HepG2 (cell line): ENCODE data around the gene ODC1. TPM values are rescaled to one million over a fixed set of nuclear protein-coding genes. Genes with fewer than 3 reads are reported as not detected.
A peak's percentile ranks its signal among the peaks of the same experiment; 100 is the strongest.

Experiments used
- CC2D1A ChIP-seq: sonication (generic); formaldehyde crosslinking; IDR thresholded peaks from 2 replicates; pipeline ENCODE4 v1.8.1; 2023; ENCODE audit warnings: mild to moderate bottlenecking, missing genetic modification reagents
- CENPX ChIP-seq: sonication (generic); formaldehyde crosslinking; IDR thresholded peaks from 2 replicates; pipeline ENCODE4 v1.9.0; 2021; ENCODE audit warnings: mild to moderate bottlenecking, missing genetic modification reagents, moderate library complexity
- GATA4 ChIP-seq: sonication (generic); IDR thresholded peaks from 2 replicates; pipeline ENCODE4 v1.6.1; 2016; ENCODE audit warnings: antibody characterized with exemption, low read depth, borderline replicate concordance
- HDAC1 ChIP-seq: sonication (generic); formaldehyde crosslinking; IDR thresholded peaks from 2 replicates; pipeline ENCODE4 v1.5.1; 2020; ENCODE audit warnings: mild to moderate bottlenecking, missing genetic modification reagents
- HNF4A ChIP-seq: sonication (generic); formaldehyde crosslinking; IDR thresholded peaks from 2 replicates; pipeline ENCODE4 v1.4.0; 2020; ENCODE audit warnings: missing genetic modification reagents
- HNF4G ChIP-seq, 2 experiments: sonication (generic) in 1 of 2; formaldehyde crosslinking in 1 of 2; IDR thresholded peaks; 2 replicates each; pipeline versions ENCODE4 v1.4.0 to v1.6.1; 2011 to 2020; ENCODE audit warnings: borderline replicate concordance in 2 of 2, low read depth in 2 of 2, mild to moderate bottlenecking in 2 of 2, low read length in 1 of 2, missing genetic modification reagents in 1 of 2, moderate library complexity in 1 of 2
- IRF9 ChIP-seq: sonication (generic); formaldehyde crosslinking; IDR thresholded peaks from 2 replicates; pipeline ENCODE4 v1.8.0; 2022; ENCODE audit warnings: missing genetic modification reagents, mild to moderate bottlenecking, borderline replicate concordance
- NFIB ChIP-seq: sonication (generic); formaldehyde crosslinking; IDR thresholded peaks from 2 replicates; pipeline ENCODE4 v1.9.0; 2021; ENCODE audit warnings: missing genetic modification reagents, mild to moderate bottlenecking, borderline replicate concordance
- PATZ1 ChIP-seq: sonication (generic); formaldehyde crosslinking; IDR thresholded peaks from 2 replicates; pipeline ENCODE4 v1.4.0; 2020; ENCODE audit warnings: missing genetic modification reagents
- POLR2G ChIP-seq: fragments of 200-400 bp; formaldehyde crosslinking; IDR thresholded peaks from 2 replicates; pipeline ENCODE4 v1.6.1; 2018; ENCODE audit warnings: mild to moderate bottlenecking, low read depth, low read length, moderate library complexity
- RFX5 ChIP-seq: IDR thresholded peaks from 2 replicates; pipeline ENCODE4 v1.6.1; 2011; ENCODE audit warnings: low read depth, low read length, improper control_type of control experiment
- RFXAP ChIP-seq: sonication (generic); formaldehyde crosslinking; IDR thresholded peaks from 2 replicates; pipeline ENCODE4 v1.4.0; 2020; ENCODE audit warnings: missing genetic modification reagents, borderline replicate concordance
- TMF1 ChIP-seq: sonication (generic); formaldehyde crosslinking; IDR thresholded peaks from 2 replicates; pipeline ENCODE4 v1.8.1; 2022; ENCODE audit warnings: low read depth, missing genetic modification reagents
- ZC3H13 ChIP-seq: sonication (generic); formaldehyde crosslinking; IDR thresholded peaks from 2 replicates; pipeline ENCODE4 v1.8.1; 2023; ENCODE audit warnings: mild to moderate bottlenecking, missing genetic modification reagents, moderate library complexity
- ZNF121 ChIP-seq: sonication (generic); formaldehyde crosslinking; IDR thresholded peaks from 2 replicates; pipeline ENCODE4 v1.5.0; 2020; ENCODE audit warnings: mild to moderate bottlenecking, missing genetic modification reagents
- ZNF362 ChIP-seq: sonication (generic); formaldehyde crosslinking; IDR thresholded peaks from 2 replicates; pipeline ENCODE4 v1.4.0; 2020; ENCODE audit warnings: missing genetic modification reagents, mild to moderate bottlenecking, borderline replicate concordance
- ZNF687 ChIP-seq: sonication (generic); formaldehyde crosslinking; IDR thresholded peaks from 2 replicates; pipeline ENCODE4 v1.5.1; 2020; ENCODE audit warnings: mild to moderate bottlenecking, missing genetic modification reagents, moderate library complexity
- ZNF772 ChIP-seq: sonication (generic); formaldehyde crosslinking; IDR thresholded peaks from 2 replicates; pipeline ENCODE4 v1.5.0; 2020; ENCODE audit warnings: mild to moderate bottlenecking, missing genetic modification reagents
- polyA plus RNA-seq, 8 experiments: library from polyadenylated mRNA; depleted of rRNA in 3 of 8; stranded (reverse) in 7 of 8; unstranded in 1 of 8; fragments of >200 nt; fragmentation: Illumina TruSeq in 4 of 8; extraction: Trizol in 4 of 8; gene quantifications; 2 replicates each; pipeline versions ENCODE4 v1.2.1 to v1.2.3, GENCODE V29; 2011 to 2016; ENCODE audit warnings: low read depth in 4 of 8, missing spikeins in 1 of 8, mixed read lengths in 1 of 8; ENCODE audit not compliant: insufficient read depth in 1 of 8
- total RNA-seq, 5 experiments: library from RNA; depleted of rRNA; stranded (reverse); fragments of >200 nt; fragmentation: Illumina TruSeq; extraction: Trizol; gene quantifications; 2 replicates each; pipeline ENCODE4 v1.2.3, GENCODE V29; 2016; ENCODE audit warnings: low read depth in 1 of 5

The ODC1 gene
- total and polyA plus RNA-seq, 2 of the 13 experiments (the other 11 are each of a cell fraction or from before 2014, with no cell fraction given): 142 to 371 TPM

- TF ChIP-seq ZNF687 (CRISPR knock-in tag) (peak; percentile 98), HNF4A (peak; percentile 55; the same call in 1 of the 2 replicates), NFIB (CRISPR knock-in tag) (peak; percentile 98), ZNF772 (CRISPR knock-in tag) (peak; percentile 100), ZC3H13 (CRISPR knock-in tag) (peak; percentile 98), POLR2G (peak; percentile 90), PATZ1 (no peak; the same call in 1 of the 2 replicates), CC2D1A (CRISPR knock-in tag) (peak; percentile 99), TMF1 (CRISPR knock-in tag) (peak; percentile 99), CENPX (no peak), RFXAP (CRISPR knock-in tag) (peak; percentile 97), HNF4G (IDR thresholded peaks at IDR 0.05; ENCODE audit: borderline replicate concordance, low read depth, low read length) (no peak), HNF4G (CRISPR knock-in tag; IDR thresholded peaks at IDR 0.05; ENCODE audit: borderline replicate concordance, low read depth) (peak; percentile 80), HDAC1 (CRISPR knock-in tag) (peak; percentile 97), ZNF362 (CRISPR knock-in tag) (peak; percentile 76), GATA4 (no peak), RFX5 (no peak), ZNF121 (peak; percentile 60; the same call in 1 of the 2 replicates), IRF9 (CRISPR knock-in tag) (peak; percentile 100)
These were observed 704 bp upstream of the ODC1 start (continued) for GRCh38 chr2:10448576-10449485.
